HepG2 (cell line): ENCODE measurements around the gene SLC17A5.

Experiments used
- CEBPB ChIP-seq: IDR thresholded peaks from 2 replicates; pipeline ENCODE4 v1.6.1; 2011; ENCODE audit warnings: low read depth, low read length, improper control_type of control experiment, borderline replicate concordance
- JUND ChIP-seq: sonication (generic); formaldehyde crosslinking; IDR thresholded peaks from 2 replicates; pipeline ENCODE4 v1.8.0; 2022; ENCODE audit warnings: mild to moderate bottlenecking, missing genetic modification reagents
- MXD3 ChIP-seq: IDR thresholded peaks from 2 replicates; pipeline ENCODE4 v1.6.1; 2016; ENCODE audit warnings: mild to moderate bottlenecking, missing biosample characterization, missing genetic modification reagents
- SMARCE1 ChIP-seq: fragments of 450-650 bp; IDR thresholded peaks from 2 replicates; pipeline ENCODE4 v1.6.1; 2017; ENCODE audit warnings: borderline replicate concordance
- USF2 ChIP-seq, 2 experiments: sonication (generic) in 1 of 2; formaldehyde crosslinking in 1 of 2; IDR thresholded peaks; 2 replicates each; pipeline versions ENCODE4 v1.5.1 to v1.6.1; 2011 to 2020; ENCODE audit warnings: borderline replicate concordance in 1 of 2, low read depth in 1 of 2, low read length in 1 of 2, mild to moderate bottlenecking in 1 of 2, missing genetic modification reagents in 1 of 2, moderate library complexity in 1 of 2
- ZFP36L2 ChIP-seq: sonication (generic); formaldehyde crosslinking; IDR thresholded peaks from 2 replicates; pipeline ENCODE4 v1.4.0; 2020; ENCODE audit warnings: missing genetic modification reagents

GRCh38 chr6:73604020-73604419 lies 49.8 kb downstream of the SLC17A5 start:
- no peak for TF ChIP-seq USF2 (IDR thresholded peaks at IDR 0.05; ENCODE audit: low read depth, low read length)
- TF ChIP-seq USF2 (CRISPR knock-in tag; IDR thresholded peaks at IDR 0.05; ENCODE audit: borderline replicate concordance), result no peak
- TF ChIP-seq MXD3 (CRISPR knock-in tag), result no peak
- TF ChIP-seq CEBPB, result no peak
- TF ChIP-seq JUND (CRISPR knock-in tag), result no peak
- TF ChIP-seq SMARCE1, result no peak
- no peak for TF ChIP-seq ZFP36L2 (CRISPR knock-in tag)
